ENCODE data around the gene ZBTB11. TPM values are rescaled to one million over a fixed set of nuclear protein-coding genes. Genes with fewer than 3 reads are reported as not detected.

ZBTB11 gene
- total and polyA plus RNA-seq, 8 donors, result 2.8 to 31.2 (median 9.2) TPM

- Histone ChIP-seq H3K36me3 (peaks cover 11 to 26% (median 24%) of the 10 kb centered on the region in 4 donors), H3K9me3 (no peaks in the 10 kb centered on the region), H3K27ac (peak overlapping the region; percentile 98 to 99 (median 99)), H3K4me1 (peaks cover 23 to 55% (median 41%) of the 10 kb centered on the region in 4 donors), H3K27me3 (no peaks in the 10 kb centered on the region), H3K4me3 (peak overlapping the region; percentile 92 to 99 (median 95))
- intact Hi-C loops (cut with DNase I; ENCODE audit: low total_unique reads), result loop anchor here (10.0 kb wide), 1 partner anchor 101 kb away; the partner anchor contains the start of gene PCNP
- no peak for DNase-seq
- WGBS, 5 donors, result 3 to 8% (median 4%) methylated on average over 27 of the region's 27 CpGs
- peak in 2 of 7 experiments; percentile 7 to 10 for TF ChIP-seq CTCF (IDR thresholded peaks at IDR 0.05)
- no peak for TF ChIP-seq POLR2AphosphoS5 (IDR thresholded peaks at IDR 0.05)
- no peak for TF ChIP-seq EP300 (IDR thresholded peaks at IDR 0.05)
- TF ChIP-seq POLR2A (IDR thresholded peaks at IDR 0.05), result peak in 1 of 4 donors; percentile 54
These were observed 1.2 kb downstream of the ZBTB11 start for GRCh38 chr3:101675709-101676215.

- H3K4me3 ChIP-seq, result no peak overlapping the region
- H3K36me3 ChIP-seq, result peaks cover 0 to 24% (median 23%) of the 10 kb centered on the region in 4 donors
- peaks cover 23 to 55% (median 40%) of the 10 kb centered on the region in 4 donors for H3K4me1 ChIP-seq
- no peak for DNase-seq
- no peaks in the 10 kb centered on the region for H3K9me3 ChIP-seq
- H3K27ac ChIP-seq, result no peak overlapping the region
- intact Hi-C loops (cut with DNase I; ENCODE audit: low total_unique reads), result loop anchor here (10.0 kb wide), 1 partner anchor 100 kb away; the partner anchor contains the start of gene PCNP
- 91 to 96% (median 93%) methylated on average over 9 of the region's 9 CpGs for WGBS, 5 donors
- no peak for TF ChIP-seq POLR2AphosphoS5 (IDR thresholded peaks at IDR 0.05)
- H3K27me3 ChIP-seq, result no peaks in the 10 kb centered on the region
These were observed 2.4 kb downstream of the ZBTB11 start for GRCh38 chr3:101674518-101674917.

GRCh38 chr3:101673953-101674352, 3.0 kb downstream of the ZBTB11 start:
- DNase-seq, result no peak
- no peak overlapping the region for H3K27ac ChIP-seq
- no peak overlapping the region for H3K4me3 ChIP-seq
- no peaks in the 10 kb centered on the region for H3K9me3 ChIP-seq
- no peaks in the 10 kb centered on the region for H3K27me3 ChIP-seq
- WGBS, 5 donors, result 87 to 93% (median 92%) methylated on average over 13 of the region's 13 CpGs
- H3K36me3 ChIP-seq, result peaks cover 0 to 28% (median 27%) of the 10 kb centered on the region in 4 donors
- peaks cover 23 to 55% (median 40%) of the 10 kb centered on the region in 4 donors for H3K4me1 ChIP-seq
- TF ChIP-seq CTCF (IDR thresholded peaks at IDR 0.05) (no peak), POLR2A (IDR thresholded peaks at IDR 0.05) (no peak), EP300 (IDR thresholded peaks at IDR 0.05) (no peak), POLR2AphosphoS5 (IDR thresholded peaks at IDR 0.05) (no peak)
- intact Hi-C loops (cut with DNase I; ENCODE audit: low total_unique reads), result loop anchor here (10.0 kb wide), 1 partner anchor 99 kb away; the partner anchor contains the start of gene PCNP

GRCh38 chr3:101671014-101671413, 5.9 kb downstream of the ZBTB11 start:
- no peaks in the 10 kb centered on the region for H3K27me3 ChIP-seq
- H3K36me3 ChIP-seq, result peaks cover 0 to 55% (median 51%) of the 10 kb centered on the region in 4 donors
- no peak overlapping the region for H3K27ac ChIP-seq
- intact Hi-C loops (cut with DNase I; ENCODE audit: low total_unique reads), result loop anchor here (10.0 kb wide), 1 partner anchor 96 kb away; the partner anchor contains the start of gene PCNP
- no peak overlapping the region for H3K4me3 ChIP-seq
- no peaks in the 10 kb centered on the region for H3K9me3 ChIP-seq
- WGBS, 5 donors, result 87 to 94% (median 92%) methylated on average over 5 of the region's 5 CpGs
- peaks cover 10 to 41% (median 28%) of the 10 kb centered on the region in 4 donors for H3K4me1 ChIP-seq
- no peak for TF ChIP-seq CTCF (IDR thresholded peaks at IDR 0.05)
- TF ChIP-seq POLR2AphosphoS5 (IDR thresholded peaks at IDR 0.05), result no peak
- TF ChIP-seq POLR2A (IDR thresholded peaks at IDR 0.05), result no peak
- TF ChIP-seq EP300 (IDR thresholded peaks at IDR 0.05), result no peak
- no peak for DNase-seq

GRCh38 chr3:101667844-101668243, 9.1 kb downstream of the ZBTB11 start:
- H3K9me3 ChIP-seq, result no peaks in the 10 kb centered on the region
- 88 to 97% (median 95%) methylated on average over 1 of the region's 1 CpG for WGBS, 5 donors
- DNase-seq, result no peak
- no peak overlapping the region for H3K27ac ChIP-seq
- no peaks in the 10 kb centered on the region for H3K27me3 ChIP-seq
- H3K4me1 ChIP-seq, result peaks cover 0 to 12% (median 5%) of the 10 kb centered on the region in 4 donors
- no peak overlapping the region for H3K4me3 ChIP-seq
- intact Hi-C loops (cut with DNase I; ENCODE audit: low total_unique reads), result no loop called here
- H3K36me3 ChIP-seq, result peaks cover 17 to 87% (median 83%) of the 10 kb centered on the region in 4 donors
- no peak for TF ChIP-seq POLR2AphosphoS5 (IDR thresholded peaks at IDR 0.05)
- no peak for TF ChIP-seq POLR2A (IDR thresholded peaks at IDR 0.05)
- no peak for TF ChIP-seq EP300 (IDR thresholded peaks at IDR 0.05)
- TF ChIP-seq CTCF (IDR thresholded peaks at IDR 0.05), result no peak

All from stomach (tissue), 9 donors.